HG03025 (cell line): ENCODE measurements around the gene TBX18.

Source experiments
- ATAC-seq: cut with Tn5 transposase; IDR thresholded peaks from one replicate; pipeline ENCODE4 v1.9.1; 2021; ENCODE audit warnings: mild to moderate bottlenecking, moderate library complexity; ENCODE audit not compliant: unreplicated experiment, low FRiP score

Gene TBX18

DNA sequence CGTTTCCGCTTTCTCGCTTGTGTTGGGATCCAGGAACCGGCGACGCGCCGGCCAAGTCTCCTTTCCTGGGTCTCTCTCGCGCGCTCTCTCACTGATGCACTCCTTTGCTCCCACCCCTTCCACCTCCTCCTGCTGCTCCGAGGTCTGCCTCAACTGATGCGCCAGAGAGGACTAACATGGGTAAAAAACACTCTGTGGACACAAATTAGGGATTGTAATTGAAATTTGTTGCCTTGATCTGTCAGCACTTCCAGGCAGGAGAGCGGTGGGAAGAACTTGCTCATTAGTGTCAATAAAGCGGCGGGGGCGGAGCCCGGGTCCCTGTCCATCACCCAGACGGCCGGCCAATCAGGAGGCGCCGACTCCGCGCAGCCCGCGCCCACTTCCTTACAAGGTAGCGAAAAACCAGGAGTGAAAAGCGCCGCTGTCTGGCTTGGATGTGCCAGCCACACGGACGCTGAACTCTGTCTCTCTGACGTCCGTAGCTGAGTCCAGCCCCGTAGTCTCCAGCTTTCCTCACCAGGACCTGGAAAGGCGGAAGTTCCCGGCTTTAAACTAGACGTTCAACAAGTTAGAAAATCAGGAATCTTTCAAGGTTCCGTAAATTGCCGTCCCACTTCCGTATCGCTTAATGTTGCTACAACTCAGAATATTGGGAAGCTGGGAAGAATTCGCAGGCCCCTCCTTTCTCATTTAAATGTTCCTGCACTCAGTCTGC is at the start of gene TBX18:
TBX18 (minus strand) TSS at position 267 of the 718 bp plus-strand sequence. CDS start 417 bp downstream, outside the sequence.
- no peak for ATAC-seq

DNA sequence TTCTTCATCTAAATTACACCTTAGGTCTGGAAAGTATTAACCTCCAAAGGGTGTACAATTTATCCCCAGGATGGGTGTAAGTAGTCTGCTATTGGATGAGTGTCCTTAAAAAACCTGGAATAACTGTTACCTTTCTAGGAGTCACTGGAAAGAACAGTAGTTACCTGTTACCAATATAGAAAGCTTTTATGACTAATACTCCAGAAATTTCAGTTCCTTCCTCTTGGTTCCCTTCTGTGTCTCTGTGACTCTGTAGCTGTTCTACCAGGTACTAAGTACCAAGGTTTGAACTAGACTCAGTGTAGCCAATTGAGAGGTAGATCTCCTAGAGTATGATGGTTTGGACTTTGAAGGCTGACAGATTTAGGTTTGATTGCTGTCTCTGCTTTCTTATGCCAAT is 47.0 kb upstream of the TBX18 start:
- no peak for ATAC-seq

DNA sequence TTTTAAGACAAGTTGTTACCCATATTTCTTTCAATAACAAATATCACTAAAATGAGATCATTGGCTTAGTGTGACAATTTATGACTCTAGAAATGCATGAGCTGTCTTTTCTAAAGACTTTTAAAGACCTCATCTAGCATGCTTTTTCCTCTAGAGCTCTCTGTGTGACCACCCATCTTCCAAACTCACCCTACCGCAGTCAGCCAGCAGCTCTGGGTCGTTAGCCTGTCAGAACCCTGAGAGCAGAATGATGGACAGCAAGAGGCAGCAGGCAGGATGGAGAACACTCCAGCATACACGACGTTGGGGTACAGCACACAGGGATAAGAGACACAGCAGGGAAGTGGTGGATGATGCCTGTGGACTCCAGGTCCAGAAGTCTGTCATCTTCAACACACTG is 45.1 kb upstream of the TBX18 start:
- no peak for ATAC-seq

DNA sequence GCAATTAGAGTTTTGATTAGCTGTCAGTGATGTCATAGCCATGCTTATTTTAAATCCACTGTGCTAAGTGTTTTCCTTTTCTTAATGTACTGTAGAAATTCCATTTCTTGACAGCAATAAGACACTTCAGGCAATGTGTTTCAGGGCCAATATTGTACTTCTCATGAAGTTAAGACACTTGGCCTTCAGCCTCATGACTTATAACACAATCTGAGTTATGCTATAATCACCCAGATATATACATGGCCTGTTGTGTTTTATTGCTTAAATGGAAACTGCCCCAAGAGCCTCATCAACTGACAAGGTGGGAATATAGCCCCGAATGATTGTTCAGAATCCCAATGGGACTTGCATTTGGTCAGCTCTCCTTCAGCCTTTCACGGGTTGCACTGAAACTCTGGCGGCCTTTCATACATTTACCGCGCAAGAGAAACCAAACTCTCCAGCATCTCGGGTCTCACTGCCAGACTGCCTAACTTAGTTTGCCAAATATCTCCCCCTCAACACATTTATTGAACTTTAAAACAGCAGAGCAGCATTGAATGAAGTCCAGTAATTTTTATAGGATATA is 44.2 kb upstream of the TBX18 start:
- no peak for ATAC-seq

DNA sequence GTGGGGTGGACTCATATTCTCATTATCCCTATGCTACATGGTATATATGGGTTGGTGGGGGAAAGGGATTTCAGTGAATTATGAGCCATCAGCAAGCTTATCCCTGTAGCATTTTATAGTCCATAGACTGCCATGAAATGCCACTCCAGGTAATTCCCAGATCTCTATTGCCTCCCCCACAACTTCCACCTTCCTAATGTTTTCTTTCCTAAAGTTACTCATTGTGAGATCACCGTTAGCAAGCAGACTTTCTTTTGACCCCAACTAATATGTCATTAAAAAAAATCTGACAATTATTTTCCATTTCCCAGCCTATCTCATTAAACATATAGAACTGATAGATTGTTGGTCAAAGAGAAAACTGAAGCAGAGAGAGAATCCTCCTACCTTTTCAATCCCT is 40.7 kb upstream of the TBX18 start:
- no peak for ATAC-seq

DNA sequence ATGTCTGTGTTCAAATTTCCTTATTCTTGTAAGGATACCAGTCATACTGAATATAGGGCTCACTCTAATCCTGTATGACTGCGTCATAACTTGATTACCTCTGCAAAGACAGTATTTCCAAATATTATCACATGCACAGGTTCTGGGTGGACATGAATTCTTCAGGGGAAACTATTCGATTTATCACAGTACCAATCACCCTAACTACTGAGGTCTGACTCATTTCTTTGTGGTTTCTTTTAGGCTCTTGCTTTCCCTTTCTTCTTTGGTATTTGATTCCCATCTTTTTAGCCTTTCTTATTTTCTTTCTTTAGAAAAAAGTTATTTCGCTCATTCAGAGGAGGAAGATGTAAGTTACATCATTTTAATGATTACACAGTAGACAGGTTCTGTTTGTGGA is 40.3 kb upstream of the TBX18 start:
- ATAC-seq = no peak

DNA sequence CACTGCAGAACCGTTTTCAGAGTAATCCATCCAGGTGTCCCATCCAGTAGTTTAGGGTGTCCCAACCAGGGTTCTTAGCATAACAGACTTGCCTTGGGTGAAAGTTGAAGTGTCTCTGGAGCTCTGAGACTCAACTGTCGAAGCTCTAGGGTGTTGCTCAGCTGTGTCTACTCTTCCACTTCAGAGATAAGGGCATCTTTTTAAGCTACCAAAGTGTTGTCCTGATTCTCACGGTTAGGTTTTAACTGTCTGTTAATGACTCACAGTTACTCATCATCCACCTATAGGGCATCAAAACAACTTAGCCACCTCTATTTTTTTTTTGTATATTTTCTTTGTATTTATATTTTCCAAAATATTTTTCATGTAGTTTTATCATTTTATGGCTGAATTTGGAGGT is 36.9 kb upstream of the TBX18 start:
- ATAC-seq = no peak

DNA sequence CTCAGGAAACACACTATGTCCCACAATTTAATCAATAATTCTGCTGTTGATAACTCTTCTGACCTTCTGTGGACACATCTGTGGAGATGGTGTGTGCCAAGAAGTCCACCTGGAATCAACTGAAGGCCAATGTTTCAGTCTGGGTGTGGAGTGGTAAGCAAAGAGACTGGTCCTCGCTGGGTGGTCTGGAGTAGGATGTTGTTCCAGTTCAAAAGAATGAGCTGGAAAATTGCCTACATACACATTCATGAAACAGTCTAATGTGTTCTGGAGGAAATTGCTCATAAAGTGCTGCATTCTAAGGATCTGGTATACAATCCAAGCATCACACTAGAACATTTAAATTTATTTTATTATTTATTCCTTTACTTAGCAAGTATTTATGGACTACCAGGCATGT is 33.9 kb upstream of the TBX18 start:
- no peak for ATAC-seq

DNA sequence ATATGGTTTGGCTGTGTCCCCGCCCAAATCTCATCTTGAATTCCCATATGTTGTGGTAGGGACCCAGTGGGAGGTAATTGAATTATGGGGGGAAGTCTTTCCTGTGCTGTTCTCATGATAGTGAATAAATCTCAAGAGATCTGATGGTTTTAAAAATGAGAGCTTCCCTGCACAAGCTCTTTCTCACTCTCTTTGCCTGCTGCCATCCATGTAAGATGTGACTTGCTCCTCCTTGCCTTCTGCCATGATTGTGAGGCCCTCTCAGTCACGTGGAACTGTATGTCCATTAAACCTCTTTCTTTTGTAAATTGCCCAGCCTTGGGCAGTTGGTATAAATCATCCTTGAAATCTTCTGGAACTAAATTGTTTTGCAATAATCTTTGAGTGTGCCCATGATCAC is 31.9 kb upstream of the TBX18 start:
- ATAC-seq = no peak

DNA sequence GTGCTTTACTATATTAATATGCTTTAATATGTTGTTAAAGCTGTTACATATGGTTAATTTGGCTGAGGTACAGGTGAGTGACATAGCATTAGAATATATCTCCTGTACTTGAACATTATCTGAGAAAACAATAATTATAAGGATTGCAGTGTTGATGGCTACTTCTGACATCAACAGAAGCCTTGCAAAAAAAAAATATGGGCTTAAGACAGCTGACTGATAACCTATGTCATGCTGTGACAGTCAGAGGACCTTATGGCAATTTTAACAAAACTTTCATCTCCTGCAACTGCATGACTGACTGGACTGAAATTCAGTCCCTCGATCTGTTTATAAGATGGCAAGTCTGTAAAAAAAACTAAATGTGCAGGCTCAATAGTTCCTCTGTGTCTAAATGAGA is 27.5 kb upstream of the TBX18 start:
- ATAC-seq = no peak

DNA sequence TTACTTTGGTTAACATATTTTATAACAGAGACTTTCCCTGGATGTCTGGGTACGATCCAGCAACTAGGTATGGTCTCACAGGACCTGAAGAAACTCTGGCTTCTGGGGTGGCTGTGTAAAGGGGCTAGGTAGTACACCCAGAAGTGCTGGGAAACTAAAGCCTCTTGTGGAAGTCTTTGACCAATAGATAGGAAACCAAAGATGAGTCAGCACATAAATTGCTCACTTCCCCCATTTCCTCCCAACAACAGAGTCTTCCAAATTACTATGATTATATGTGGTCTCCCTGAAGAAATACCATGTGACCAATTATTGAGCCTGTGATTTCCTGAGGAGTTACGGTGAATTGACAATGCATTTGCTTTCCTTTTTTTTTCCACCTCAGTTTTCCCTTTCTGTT is 26.8 kb upstream of the TBX18 start:
- ATAC-seq = no peak

DNA sequence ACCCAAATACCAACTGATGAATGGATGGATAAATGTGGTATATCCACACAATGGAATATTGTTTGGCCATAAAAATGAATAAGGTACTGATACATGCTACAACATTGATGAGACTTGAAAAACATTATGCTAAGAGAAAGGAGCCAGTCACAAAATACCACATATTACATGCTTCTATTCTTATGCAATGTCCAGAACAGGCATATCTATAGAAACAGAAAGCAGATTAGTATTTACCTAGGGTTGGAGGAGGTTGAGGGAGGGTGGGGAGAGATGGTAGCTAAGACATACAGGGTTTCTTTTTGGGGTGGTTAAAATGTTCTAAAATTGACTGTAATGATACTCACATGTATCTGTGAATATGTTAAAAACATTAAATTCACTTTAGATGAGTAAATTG is 24.8 kb upstream of the TBX18 start:
- no peak for ATAC-seq

DNA sequence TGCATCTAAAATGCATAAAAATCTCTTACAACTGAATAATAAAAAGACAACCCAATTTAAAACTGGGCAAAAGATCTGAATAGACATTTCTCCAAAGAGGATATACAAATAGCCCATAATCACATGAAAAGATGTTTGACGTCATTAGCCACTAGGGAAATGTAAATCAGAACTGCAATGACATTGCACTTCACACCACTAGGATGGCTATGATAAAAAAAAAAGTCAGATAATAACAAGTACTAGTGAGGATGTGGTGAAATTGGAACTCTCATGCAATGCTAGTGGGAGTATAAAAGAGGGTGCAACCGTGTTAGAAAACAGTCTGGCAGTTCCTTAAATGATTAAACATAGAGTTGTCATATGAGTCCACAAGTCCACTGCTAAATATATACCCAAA is 24.3 kb upstream of the TBX18 start:
- ATAC-seq = no peak

DNA sequence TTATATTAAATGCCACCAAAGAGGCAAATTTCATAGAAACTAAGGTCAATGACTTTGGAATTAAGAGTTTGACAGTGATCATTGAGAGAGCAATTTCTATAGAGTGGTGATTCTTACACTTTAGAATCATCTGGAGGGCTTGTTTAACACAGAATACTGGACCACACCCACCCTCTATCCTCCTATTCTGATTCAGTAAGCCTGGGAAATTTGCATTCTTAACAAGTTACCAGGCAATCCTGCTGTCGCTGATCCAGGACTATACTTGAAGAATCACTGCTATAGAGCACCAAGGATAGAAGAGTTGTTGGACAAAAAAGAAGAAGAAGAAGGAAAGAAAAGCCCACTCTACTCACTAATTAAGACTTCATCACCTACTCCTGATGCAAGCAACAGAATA is 21.3 kb upstream of the TBX18 start:
- no peak for ATAC-seq

DNA sequence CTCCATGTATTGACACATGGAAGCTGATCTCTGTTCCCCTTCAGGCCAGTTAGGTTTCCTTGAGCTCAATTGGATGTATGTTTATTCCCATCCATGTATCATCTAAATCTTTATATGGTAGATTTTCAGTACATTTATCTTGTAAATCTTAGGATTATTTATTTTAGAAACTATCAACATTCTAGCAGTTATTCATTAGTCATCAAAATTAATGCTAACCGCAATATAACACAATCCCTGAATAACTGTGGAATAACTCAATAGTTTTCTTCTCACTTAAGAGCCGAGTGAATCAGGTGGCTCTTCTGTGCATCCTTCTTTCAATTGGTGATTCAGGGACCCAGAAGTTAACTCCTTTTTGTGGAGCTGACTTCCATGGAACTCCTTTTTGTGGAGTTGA is 15.5 kb upstream of the TBX18 start:
- ATAC-seq = no peak

DNA sequence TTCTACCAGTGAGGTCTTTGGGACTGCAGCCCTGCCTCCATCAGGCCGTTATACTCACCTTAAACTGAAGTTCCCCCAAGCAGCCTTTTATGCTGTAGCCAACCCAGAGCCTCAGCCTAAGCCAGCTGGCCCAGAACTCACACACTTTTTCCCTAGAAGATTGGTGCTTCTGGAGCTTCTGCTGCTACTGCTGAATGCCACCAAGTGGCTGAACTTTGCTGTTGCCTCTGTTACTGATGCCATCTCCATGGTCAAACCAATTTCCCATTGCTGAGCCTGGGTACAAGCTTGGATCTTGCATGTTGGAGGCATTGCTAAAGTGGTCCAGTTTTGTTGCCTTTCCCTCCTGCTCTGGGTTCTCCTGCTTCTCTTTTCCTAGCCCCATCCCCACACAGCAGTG is 15.0 kb upstream of the TBX18 start:
- ATAC-seq = no peak

DNA sequence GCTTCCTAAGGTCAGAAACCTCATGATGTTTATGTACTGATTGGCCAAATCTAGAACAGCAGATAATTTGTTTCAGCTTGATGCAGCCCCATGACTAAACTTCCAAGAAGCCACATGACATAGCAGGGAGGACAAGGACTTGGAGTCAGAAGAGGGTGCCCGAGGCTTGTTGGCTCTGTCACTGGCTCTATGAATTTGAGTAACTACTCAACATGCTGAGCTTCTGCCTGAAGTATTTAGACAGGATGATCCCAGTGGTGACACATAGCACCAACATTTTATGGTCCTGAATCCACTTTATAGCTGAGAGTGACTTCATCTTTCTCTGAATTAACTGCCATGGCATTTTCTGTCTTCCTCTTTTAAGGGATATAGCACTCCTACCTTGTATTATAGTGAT is 13.5 kb upstream of the TBX18 start:
- ATAC-seq = no peak

DNA sequence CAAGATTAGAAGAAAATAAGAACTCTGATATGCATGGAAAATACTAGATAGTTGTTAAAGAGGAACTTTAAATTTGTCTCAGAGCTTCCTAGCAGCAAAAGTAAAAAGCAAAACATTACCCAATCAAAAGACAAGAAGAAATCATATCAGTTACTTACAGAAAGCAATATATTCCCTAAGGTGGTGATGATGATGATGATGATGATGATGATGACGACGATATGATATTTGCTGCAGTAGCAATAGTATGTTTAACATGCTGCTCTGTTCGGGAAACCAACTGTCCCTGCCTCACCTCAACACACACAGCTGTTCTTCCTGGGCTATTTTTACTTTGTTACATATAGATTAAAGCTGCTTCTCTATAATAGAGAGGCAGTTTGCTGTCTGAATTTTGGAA is 12.0 kb upstream of the TBX18 start:
- no peak for ATAC-seq

DNA sequence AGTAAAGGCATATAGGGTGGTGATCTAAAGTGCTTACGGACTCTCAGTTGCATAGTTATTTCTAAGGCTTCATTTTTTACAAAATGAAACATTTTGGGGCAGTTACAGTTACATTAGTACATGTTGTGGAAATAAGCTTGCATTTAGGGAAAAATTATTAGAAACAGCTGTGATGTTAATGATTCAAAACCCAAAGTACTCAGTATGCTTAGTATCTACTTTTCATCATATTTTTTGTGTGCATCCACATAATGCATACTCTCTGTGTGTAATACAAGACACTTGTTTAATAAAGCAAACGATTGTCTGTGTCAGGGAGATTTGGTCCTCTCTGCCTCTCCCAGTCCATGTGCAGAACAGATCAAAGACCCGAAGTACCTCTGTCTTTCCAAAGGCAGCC is 11.4 kb upstream of the TBX18 start:
- no peak for ATAC-seq

DNA sequence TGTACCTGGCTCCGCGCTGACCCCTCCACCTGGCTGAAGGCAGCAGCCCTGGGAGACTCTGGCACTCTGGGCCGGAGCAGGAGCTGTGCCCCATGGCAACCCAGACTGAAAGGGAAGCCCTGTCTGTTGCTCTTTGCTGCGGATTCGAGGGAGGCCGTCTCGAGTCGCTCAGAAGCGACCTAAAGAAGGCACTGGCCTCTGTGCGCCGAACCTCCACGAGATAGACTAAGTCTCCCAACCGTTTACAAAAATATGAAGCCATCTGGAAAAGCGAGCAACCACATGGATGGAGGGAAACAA is 10.5 kb upstream of the TBX18 start:
- no peak for ATAC-seq

DNA sequence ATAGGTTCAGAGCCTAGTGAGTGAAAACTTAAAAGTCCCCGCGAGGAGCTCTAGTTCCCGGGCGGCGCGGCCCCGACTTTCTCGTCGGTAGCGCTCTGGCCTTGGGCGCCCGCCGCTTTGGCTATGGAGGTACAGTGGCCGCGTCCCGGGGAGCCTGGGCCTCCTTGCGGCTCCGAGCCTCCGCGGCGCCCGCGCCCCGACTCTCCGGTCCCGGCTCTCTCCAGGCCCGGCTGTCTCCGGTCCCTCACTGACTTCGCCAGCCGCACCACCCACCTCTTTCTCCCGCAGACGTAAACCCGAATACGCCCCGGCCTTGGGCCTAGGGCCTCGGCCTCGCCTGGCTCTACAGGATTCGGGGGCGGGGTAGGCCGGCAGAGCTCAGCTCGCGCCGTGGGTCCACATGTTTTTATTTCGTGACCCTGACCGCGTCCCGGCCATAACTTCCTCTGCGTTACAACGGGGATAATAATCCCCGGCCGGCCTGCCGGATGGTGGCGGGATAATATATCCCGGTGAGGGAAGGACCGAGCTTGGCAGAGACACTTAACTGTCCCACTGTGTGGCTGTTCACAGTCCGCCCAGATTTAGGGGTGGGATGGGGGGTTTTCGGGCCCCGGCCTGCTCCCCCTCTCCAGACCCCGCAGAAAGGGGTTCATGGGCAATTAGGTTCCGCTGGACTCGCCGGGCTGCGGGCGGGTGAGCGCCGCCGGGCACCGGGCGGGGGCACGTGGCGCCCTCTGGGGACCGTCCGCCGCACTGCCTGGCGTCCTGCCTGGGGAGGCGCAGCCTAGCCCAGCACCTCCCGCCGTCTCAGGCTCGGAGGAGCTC is 10.0 kb upstream of the TBX18 start:
- ATAC-seq = no peak
